Measurements from ENCODE around the gene C6orf132.
A peak's percentile ranks its signal among the peaks of the same experiment; 100 is the strongest.
"Not testable (repeated sequence)": the region's sequence is repeated elsewhere in the genome, so short reads cannot be mapped to it uniquely, and the experiment has no call there.

The C6orf132 gene

DNA sequence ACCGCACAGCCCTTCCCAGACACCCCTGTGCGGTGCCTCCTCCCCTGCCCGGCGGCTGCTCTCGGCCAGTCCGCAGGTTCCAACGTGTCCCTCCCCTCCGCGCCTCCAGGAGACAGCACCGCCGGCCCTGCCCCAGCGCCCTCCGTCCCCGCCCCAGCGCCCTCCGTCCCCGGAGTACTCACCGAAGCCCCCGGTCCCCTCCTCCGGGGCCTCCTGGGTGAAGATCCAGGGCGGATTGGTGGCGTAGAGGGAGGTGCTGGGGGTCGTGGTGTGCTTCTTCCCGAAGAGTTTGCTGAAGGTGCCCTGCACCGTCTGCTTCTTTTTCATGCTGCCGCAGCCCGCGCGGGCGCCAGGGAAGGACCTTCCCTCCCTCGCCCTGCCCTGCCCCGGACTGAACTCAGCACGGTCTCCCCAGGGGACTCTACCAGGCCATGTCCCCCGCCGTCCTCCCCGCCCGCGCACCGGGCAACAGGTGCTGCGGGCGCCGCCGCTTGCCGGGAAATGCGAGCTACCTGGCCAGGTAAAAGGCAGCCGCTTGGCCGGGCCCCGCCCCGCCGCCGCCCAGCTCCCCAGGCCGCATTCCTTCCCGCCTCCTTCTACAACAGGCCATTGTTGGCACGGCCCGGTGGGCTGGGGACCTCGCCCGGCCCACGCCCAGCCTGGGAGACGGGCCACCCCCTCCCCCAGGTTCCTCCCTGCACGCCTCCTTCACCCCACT lies at the start of gene C6orf132:
Gene C6orf132 (minus strand): TSS at position 503 of the 718 bp plus-strand sequence. CDS start 176 bp downstream, at position 327.
- no peak for DNase-seq

DNA sequence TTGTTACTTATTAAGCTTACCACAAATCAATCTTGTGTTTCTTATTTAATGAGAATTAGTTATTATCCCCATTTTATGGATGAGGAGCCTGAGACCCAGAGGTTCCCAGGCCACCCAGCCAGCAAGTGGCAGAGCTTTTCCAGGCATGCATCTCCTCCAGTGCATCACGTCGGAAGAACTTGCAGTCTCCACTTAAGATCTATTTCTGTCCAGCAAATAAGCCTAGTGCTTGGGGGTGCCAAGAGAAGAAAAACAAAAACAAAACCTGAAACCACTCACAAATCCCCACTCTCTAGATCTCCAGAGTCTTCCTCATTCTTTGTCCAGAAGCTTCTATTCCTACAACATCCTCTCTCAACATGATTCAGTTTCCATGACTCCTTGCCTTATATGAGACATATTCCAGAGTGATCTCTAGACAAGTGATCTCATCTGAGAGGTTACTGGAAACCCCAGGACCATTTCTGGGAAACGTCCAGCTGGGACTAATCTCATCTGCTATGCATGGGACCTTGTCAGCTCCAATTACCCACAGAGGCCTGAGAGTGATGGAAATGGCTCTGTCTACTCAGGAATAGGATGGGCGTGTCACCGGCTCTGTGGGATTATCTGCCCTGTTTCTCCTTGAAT lies 48.2 kb upstream of the C6orf132 start:
- DNase-seq, result no peak

DNA sequence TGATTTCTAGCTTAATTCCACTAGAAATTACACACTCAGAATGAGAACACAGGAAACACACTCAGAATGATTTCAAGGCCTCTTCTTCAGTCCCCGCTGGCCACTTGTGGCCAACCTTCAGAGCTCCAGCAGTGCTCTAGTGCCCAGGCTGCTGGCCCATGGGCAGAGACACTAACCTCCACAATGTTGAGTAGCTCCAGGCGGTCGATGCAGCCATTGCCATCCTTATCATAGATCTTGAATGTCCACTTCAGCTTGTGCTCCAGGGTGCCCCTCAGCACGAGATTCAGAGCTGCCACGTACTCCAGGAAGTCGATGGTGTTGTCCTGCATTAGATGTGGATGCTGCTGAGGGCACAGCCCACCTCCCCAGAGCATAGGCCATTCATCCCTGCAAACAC lies 46.0 kb upstream of the C6orf132 start:
- no peak for DNase-seq

DNA sequence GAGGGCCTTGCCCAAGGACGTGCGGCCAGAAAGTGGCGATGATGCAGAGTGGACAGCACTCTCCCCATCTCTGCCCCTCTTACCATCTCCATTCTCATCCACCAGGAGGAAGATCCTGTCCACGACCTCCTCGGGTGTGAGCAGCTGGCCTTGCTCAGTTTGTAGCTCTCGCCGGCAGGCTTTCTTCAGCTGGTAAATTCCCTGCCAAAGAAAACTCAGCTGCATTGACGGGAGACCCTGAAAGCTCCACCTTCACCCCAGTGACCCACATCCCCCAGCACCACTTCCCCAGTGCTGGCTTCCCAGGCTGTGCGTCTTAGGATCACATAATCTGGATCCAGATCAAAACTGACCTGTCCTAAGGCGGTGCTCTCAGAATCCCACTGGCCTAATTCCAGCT lies 43.2 kb upstream of the C6orf132 start:
- DNase-seq, result no peak

DNA sequence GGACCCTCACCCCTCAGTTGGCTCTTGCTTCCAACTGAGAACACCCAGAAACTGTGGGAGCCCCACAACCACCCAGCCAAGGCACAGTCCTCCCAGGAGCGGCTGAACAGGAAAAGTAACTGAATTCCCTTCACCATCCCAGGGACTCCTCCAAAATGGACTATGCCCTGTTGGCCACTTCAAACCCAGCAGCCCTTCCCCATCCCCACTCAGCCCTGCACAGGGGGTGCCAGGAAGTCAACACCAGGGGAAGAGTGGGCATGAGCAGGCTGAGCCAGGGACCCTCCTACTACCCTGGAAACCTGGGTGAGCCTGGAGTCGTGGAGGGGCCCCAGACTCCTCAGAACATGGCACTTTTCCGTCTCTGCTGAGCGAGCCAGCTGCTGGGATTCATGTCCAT lies 42.1 kb upstream of the C6orf132 start:
- DNase-seq, result no peak

GRCh38 chr6:42182101-42182500 lies 39.7 kb upstream of the C6orf132 start:
- DNase-seq, result no peak

GRCh38 chr6:42179945-42180313 lies 37.5 kb upstream of the C6orf132 start:
- no peak for DNase-seq

GRCh38 chr6:42179261-42179944 lies 37.0 kb upstream of the C6orf132 start:
- DNase-seq, result no peak

GRCh38 chr6:42177514-42178364 lies 35.3 kb upstream of the C6orf132 start:
- peak; percentile 4 to 7 for DNase-seq

DNA sequence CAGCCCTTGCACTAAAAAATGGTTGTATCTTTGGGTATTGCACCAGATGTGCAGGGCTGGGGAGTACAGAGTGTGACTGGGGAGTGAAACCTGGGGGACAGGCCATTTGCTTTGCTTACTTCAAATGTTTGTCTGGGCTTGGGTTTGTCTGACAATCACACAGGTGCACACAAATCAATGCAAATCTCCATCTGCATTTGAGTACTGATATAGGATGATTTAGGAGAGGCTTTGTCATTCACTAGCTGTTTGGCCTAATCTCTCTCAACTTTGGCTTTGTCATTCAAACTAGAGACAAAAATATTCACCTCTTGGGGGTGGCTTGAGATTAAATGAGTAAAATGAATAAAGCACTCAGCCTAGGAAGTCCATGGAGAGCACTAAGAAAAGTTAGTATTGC lies 34.6 kb upstream of the C6orf132 start:
- no peak for DNase-seq

- no peak for DNase-seq
These were observed 33.4 kb upstream of the C6orf132 start for GRCh38 chr6:42175860-42176259.

DNA sequence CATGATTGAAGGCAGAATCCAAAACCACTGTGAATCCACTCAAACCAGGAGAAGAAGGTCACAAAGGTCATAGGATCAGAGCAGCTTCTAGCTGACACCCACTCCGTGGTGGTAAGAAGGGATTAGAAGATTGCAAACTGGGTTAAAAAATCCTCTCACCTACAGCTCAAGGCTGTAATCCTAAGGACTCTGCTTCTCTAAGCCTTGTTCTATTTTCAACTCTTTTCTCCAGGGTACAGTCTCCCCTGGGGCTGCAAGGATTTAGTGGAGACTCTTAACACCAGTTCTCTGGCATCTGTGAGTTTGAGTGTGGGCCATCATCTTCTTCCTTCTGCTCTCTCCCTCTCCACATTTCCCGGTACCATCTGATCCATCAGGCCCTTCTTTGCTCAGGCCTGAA lies 30.7 kb upstream of the C6orf132 start, which contains the start of gene GUCA1A:
Gene GUCA1A (plus strand): TSS at position 264 of the 400 bp plus-strand sequence. CDS start 250 bp downstream, outside the sequence.
- DNase-seq, result no peak

DNA sequence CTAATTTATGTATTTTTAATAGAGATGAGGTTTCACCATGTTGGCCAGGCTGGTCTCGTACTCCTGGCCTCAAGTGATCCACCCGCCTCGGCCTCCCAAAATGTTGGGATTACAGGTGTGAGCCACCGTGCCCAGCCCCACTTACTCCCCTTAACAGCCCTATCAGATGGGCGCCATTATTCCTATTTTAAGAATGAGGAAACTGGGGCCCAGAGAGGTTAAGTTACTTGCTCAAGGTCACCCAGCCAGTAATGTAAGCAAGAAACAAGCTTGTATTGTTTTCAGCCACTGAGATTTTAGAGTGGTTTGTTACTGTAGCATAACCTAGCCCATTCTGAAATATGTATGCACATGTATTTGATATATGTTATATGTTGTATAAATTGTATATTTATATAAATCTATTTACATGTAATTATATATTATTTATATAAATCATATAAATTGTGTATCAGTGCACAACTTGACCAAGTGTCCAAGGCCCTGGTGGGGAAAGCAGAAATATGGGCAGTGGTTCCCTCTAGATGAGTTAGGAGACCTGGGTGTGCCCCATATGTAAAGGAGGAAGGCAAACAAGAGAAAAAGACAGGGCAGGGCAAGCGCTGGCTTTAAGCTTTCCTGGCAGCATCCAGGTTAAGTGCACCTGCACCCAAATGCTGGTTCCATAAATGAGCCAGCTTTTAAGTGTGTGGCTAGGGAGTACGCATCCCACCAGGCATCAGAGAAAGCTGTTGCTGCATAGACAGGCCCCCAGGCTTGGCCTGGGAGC lies 29.6 kb upstream of the C6orf132 start:
- DNase-seq, result no peak

DNA sequence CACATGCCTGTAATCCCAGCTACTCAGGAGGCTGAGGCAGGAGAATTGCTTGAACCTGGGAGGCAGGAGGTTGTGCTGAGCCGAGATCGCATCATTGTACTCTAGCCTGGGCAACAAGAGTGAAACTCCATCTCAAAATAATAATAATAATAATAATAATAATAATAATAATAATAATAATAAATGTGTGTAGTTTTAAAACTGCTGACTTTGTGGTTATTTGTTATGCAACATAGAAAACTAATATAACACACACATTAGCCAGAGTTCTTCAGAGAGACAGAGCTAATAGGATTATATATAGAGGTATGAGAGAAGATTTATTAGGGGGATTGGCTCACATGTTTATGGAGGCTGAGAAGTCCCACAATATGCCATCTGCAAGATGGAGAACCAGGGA lies 27.4 kb upstream of the C6orf132 start:
- not testable (repeated sequence) for DNase-seq

- no peak for DNase-seq
These were observed 26.2 kb upstream of the C6orf132 start for GRCh38 chr6:42168650-42169049.

DNA sequence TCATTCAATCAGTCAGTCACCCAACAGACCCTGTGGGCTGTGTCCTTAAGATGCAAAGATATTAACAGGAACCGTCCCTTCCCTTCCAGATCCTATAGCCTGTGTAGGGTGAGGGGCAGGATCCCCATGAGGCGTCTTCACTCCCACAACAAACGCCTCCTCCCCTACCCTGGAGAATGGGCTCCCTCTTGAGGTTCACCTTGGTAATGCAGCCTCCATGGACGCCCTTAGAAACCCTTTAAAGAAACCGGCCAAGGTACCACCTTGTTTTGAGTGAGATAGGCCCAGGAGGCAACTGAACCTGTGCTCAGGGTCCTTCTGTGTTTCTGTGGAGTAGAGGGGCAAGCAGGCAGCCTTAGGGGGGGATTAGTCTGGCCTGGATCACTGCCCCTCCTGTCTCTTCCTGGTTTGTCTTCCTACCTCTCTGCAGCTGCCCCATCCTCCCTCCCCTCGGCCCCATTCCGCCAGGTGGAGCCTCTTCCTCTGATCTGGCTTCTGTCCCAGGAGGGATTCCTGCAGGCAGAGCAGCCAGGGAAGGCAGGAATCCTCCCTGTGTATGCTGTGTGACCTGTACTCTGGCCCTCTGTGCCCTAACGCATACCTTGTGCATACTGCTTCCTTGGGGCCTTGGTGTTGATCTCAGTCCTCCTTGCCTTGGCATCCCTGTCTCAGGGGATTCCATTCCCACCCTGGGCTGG lies 24.2 kb upstream of the C6orf132 start:
- DNase-seq, result peak; percentile 25 to 92

- DNase-seq, result no peak
These were observed 22.6 kb upstream of the C6orf132 start for GRCh38 chr6:42165016-42165415.

DNA sequence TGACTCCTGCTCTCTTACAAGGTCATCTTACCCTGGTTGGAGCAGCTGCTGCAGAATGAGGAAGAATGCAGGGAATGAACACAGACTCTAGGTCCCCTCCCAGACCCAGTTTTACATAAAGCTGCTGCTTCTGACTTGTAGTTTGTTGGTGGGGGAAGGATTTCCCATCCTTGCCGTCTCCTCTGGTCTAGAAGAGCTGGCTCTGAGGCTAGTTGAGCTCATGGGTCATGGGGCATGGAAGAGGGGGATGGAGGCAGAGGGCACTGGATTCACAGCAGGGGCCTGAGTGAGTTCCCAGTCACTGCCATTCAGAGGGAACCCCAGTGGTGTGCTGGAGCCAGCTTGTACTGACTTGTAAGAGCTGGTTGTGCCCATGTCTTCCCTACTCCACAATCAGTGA lies 21.6 kb upstream of the C6orf132 start:
- peak; percentile 25 to 39 for DNase-seq

GRCh38 chr6:42162812-42163211 lies 20.4 kb upstream of the C6orf132 start:
- no peak for DNase-seq

- DNase-seq, result no peak
These were observed 20.0 kb upstream of the C6orf132 start for GRCh38 chr6:42162384-42162783.

DNA sequence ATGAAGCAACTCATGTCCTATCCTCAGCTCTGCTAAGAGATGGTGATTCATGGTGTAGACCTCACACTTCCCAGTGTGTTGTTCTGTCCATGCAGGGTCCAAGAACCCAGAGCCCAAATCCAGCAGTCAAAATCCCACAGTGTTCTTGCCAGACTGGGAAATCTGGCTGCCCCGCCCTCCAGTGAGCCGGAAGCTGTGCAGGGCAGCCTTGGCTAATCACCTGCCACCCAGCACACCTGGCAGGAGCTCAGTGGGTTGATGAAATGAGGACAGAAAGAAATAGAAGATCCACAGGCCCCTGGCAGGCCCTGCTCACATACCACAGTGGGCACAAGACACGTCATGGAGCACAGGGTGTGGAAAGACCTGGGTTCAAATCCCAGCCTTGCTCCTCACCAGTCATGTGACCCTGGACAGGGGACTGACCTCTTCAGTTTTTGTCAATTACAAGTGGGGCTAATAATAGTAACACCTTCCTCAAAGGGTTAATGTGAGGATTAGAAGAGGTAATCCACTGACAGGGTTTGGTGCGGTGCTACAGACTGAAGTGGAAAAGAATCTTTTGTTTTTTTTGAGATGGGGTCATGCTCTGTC lies 17.1 kb upstream of the C6orf132 start:
- DNase-seq, result no peak

Measured in inflammatory macrophage treated with lipopolysaccharide for 1 hour (primary cell).